ENCODE data around the gene PDCD4. TPM values are rescaled to one million over a fixed set of nuclear protein-coding genes. Genes with fewer than 3 reads are reported as not detected.

Gene PDCD4
- total and polyA plus RNA-seq, 2 of the 13 experiments (the other 11 are each of a cell fraction or from before 2014, with no cell fraction given) = 22.8 to 56.2 TPM

DNA sequence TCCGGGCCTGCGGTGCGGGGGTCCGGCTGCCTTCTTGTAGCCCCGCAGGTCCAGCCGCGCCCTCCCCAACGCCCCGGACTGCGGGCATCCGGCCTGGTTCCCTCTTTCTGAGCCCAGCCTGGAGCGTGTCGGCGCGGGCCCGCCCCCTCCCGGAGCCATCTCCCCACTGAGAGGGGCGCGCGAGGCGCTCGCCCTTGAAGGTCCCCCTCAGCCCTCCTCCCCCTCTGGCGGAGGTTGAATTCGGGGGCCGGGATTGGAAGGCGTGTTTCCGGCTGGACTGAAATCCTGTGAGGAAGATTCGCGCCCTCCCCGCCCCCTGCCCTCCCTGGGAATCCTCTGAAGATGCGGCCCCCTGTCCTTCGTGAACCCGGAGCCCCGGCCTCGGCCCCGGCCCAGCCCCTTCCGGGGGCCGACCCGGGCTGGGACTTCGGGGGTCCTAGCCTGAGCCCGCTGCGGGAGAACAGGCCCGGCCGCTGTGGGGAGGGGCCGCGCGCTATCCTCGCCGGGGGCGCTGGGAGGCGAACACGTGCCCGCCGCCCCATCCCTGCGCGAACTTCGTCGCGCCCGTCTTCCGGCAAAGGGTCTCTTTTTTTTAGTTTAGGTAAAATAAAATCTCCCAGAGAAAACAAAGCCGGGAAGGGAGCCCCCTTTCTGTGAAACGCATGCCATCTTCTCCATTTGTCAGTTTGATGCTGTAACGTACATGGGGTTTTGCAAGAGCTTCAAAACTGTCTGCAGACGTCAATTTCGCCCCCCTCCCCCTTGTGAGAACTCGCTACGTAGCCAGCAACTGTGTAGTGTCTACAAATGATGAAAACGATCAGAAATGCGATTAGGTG, 636 bp downstream of the PDCD4 start (continued):
- TF ChIP-seq BRCA1 (CRISPR knock-in tag; IDR thresholded peaks at IDR 0.05) (0 out of 2 replicates have a peak, but pooled peaks have one; percentile 48), KDM3A (CRISPR knock-in tag; IDR thresholded peaks at IDR 0.05; ENCODE audit: low read depth) (no peak), ATAD3A (CRISPR knock-in tag; IDR thresholded peaks at IDR 0.05) (no peak), TSC22D2 (CRISPR knock-in tag; IDR thresholded peaks at IDR 0.05; ENCODE audit: borderline replicate concordance) (no peak), ZNF770 (CRISPR knock-in tag; IDR thresholded peaks at IDR 0.05) (0 out of 2 replicates have a peak, but pooled peaks have one; percentile 10), ZNF782 (CRISPR knock-in tag; IDR thresholded peaks at IDR 0.05; ENCODE audit: borderline replicate concordance) (no peak), NCOR1 (IDR thresholded peaks at IDR 0.05; ENCODE audit: borderline replicate concordance, low read length) (0 out of 2 replicates have a peak, but pooled peaks have one; percentile 17), HOXA3 (CRISPR knock-in tag; IDR thresholded peaks at IDR 0.05) (peak; percentile 52), PRDM4 (CRISPR knock-in tag; IDR thresholded peaks at IDR 0.05; ENCODE audit: borderline replicate concordance) (no peak), ZNF7 (CRISPR knock-in tag; IDR thresholded peaks at IDR 0.05) (no peak), KLF6 (CRISPR knock-in tag; IDR thresholded peaks at IDR 0.05) (peak; percentile 20; the same call in 1 of the 2 replicates), LCORL (IDR thresholded peaks at IDR 0.05) (no peak), LCORL (CRISPR knock-in tag; IDR thresholded peaks at IDR 0.05) (no peak; the same call in 1 of the 2 replicates), NFATC3 (CRISPR knock-in tag; IDR thresholded peaks at IDR 0.05) (no peak), ISX (CRISPR knock-in tag; conservative IDR thresholded peaks at IDR 0.05) (no peak), KLF9 (CRISPR knock-in tag; IDR thresholded peaks at IDR 0.05; ENCODE audit: low read depth) (no peak), IKZF4 (CRISPR knock-in tag; IDR thresholded peaks at IDR 0.05; ENCODE audit: borderline replicate concordance, low read depth, not compliant biosample characterization) (no peak), MXD3 (CRISPR knock-in tag; IDR thresholded peaks at IDR 0.05) (peak; percentile 79)
- TF ChIP-seq, protein P1, sequence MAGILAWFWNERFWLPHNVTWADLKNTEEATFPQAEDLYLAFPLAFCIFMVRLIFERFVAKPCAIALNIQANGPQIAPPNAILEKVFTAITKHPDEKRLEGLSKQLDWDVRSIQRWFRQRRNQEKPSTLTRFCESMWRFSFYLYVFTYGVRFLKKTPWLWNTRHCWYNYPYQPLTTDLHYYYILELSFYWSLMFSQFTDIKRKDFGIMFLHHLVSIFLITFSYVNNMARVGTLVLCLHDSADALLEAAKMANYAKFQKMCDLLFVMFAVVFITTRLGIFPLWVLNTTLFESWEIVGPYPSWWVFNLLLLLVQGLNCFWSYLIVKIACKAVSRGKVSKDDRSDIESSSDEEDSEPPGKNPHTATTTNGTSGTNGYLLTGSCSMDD (CRISPR knock-in tag; IDR thresholded peaks at IDR 0.05) = no peak
- TF ChIP-seq, protein P2, sequence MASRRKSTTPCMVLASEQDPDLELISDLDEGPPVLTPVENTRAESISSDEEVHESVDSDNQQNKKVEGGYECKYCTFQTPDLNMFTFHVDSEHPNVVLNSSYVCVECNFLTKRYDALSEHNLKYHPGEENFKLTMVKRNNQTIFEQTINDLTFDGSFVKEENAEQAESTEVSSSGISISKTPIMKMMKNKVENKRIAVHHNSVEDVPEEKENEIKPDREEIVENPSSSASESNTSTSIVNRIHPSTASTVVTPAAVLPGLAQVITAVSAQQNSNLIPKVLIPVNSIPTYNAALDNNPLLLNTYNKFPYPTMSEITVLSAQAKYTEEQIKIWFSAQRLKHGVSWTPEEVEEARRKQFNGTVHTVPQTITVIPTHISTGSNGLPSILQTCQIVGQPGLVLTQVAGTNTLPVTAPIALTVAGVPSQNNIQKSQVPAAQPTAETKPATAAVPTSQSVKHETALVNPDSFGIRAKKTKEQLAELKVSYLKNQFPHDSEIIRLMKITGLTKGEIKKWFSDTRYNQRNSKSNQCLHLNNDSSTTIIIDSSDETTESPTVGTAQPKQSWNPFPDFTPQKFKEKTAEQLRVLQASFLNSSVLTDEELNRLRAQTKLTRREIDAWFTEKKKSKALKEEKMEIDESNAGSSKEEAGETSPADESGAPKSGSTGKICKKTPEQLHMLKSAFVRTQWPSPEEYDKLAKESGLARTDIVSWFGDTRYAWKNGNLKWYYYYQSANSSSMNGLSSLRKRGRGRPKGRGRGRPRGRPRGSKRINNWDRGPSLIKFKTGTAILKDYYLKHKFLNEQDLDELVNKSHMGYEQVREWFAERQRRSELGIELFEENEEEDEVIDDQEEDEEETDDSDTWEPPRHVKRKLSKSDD (CRISPR knock-in tag; IDR thresholded peaks at IDR 0.05; ENCODE audit: low read depth) = no peak
